Stimulated activated CD4-positive, alpha-beta T cell treated with anti-CD3 and anti-CD28 coated beads, Interleukin-4, amount 100 ng/mL, for 4 hours (primary cell): ENCODE measurements around the gene ANGPTL2.
"Not testable (repeated sequence)": the region's sequence is repeated elsewhere in the genome, so short reads cannot be mapped to it uniquely, and the experiment has no call there.

Experiments
- DNase-seq, 2 experiments: peaks; one replicate each; pipeline ENCODE4 v3.0.0-alpha.2; 2020

The ANGPTL2 gene, protein sequence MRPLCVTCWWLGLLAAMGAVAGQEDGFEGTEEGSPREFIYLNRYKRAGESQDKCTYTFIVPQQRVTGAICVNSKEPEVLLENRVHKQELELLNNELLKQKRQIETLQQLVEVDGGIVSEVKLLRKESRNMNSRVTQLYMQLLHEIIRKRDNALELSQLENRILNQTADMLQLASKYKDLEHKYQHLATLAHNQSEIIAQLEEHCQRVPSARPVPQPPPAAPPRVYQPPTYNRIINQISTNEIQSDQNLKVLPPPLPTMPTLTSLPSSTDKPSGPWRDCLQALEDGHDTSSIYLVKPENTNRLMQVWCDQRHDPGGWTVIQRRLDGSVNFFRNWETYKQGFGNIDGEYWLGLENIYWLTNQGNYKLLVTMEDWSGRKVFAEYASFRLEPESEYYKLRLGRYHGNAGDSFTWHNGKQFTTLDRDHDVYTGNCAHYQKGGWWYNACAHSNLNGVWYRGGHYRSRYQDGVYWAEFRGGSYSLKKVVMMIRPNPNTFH

GRCh38 chr9:127122176-127123063, at the start of gene ANGPTL2:
Gene ANGPTL2, minus strand, starts transcription at chr9:127122635. Its CDS starts 13,904 bp downstream, at chr9:127108731.
- no peak for DNase-seq

GRCh38 chr9:127171348-127171747, 48.9 kb upstream of the ANGPTL2 start:
- not testable (repeated sequence) for DNase-seq

DNA sequence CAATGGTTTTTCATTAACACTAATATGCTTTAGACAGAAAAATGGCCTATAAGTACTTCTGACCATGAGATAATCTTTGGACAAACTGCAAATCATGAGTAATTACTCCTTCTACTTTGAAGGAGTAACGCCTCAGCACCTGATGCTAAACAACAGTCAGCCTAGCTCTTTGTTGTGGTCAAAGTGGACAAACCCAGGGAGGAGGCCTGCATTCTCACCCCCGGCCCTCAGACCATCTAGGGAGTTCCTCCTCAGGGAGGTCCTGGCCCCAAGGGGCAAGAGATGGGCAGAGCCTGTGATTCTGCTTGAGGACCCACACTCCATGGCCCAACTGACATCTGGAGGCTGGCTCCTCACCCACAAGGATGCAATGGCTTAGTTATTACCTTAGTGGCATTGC, 48.2 kb upstream of the ANGPTL2 start:
- no peak for DNase-seq

DNA sequence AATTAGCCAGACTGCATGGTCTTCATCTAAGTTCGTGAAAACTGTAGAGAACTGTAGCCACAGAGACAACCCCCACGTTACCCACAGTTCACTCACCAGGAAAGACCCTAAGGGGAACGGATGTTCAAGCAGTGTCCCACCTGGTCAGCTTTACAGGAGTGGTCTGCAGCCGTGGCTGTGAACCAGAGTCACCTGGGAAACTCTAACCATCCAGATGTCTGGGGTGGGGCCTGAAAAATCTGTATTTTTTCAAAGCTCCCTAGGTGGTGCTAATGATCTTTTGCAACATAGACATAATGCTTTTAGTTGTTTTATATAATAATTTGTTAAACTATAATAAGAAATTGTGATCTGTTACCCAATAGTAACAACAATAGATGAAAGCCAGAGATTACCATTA, 47.7 kb upstream of the ANGPTL2 start:
- no peak for DNase-seq

DNA sequence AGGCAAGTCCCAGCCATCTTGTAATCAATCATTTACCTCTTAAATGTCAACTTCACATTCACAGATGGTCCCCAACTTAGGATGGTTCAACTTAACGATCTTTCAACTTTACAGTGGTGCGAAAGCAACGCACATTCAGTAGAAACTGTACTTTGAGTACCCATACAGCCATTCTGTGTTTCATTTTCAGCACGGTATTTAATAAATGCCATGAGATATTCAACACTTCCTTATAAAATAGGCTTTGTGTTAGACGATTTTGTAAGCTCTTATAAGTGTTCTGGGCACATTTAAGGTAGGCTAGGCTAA, 47.1 kb upstream of the ANGPTL2 start:
- no peak for DNase-seq

DNA sequence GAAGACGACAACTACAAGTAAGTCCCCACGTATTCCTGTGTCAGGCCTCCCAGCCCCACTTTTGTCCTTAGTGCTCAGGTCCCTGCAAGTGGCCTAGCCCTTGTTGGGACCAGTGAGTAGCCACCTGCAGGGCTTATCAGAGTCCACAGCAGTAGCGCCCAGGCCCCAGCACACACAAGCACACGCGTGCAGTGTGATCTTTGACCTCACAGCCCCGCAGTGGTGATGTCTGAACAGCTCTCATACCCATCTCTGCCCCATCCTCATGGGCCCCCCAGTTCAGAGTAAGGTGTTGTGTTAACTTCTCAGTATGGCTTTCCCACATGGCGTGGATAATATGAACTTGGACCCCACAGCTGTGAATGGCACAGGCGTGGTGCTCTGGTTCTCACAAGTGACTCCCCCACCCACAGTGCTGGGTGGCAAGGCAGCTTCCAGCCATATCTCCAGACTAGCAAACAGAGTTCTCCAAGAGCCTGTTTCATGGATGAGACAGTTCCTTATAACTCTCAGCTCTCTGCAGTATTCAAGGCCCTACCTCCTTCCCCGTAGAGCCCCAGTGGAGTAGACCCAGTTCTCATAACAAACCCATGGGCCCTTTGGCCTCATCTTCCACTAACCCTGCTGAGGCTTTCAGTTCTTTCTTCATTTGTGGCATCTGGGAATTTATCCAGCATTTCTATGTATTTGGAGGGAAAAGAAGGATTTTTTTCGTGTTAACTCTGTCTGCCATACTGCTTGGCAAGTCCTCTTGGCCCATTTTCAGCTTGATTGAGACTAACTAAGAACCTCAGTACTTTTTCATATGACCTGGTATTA, 46.5 kb upstream of the ANGPTL2 start:
- DNase-seq: no peak

DNA sequence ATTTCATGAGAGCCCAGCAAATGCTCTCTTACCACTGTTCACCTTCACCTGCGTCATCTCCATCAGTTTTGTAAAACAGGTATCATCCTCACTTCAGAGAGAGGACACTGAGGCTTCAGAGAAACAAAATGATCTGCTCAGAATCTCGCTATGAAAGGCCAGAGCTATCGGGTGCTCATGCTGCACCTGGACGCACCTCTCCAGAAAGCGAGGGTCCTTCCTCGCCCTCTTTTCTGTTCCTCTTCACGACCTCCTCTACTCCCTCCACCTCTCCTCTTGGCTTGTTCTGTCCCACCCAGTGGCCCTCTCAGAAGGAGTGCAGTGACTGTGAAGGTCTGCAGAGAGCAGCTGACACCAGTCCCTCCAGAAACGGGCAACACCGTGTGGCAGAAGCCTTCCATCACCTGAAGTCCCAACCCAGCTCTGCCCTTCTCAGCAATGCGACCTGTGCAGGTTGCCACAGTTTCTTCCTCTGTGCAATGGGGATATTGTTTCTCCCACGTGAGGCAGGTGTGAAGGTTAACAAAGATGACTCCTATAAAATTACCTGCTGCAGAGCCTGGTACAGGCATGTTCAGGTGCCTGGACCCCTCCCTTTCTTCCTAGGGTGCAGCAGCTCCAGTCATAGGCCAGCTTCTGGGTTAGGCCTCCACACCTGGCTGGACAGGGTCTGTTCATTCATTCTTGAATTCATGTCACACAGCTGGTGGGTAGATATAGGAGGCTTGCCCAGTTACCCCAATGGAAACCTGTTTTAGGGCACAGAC, 45.3 kb upstream of the ANGPTL2 start:
- DNase-seq: no peak

GRCh38 chr9:127166651-127167524, 44.5 kb upstream of the ANGPTL2 start:
- no peak for DNase-seq

- DNase-seq: no peak
Measured at GRCh38 chr9:127166111-127166510, 43.7 kb upstream of the ANGPTL2 start.

- DNase-seq: no peak
Measured at GRCh38 chr9:127165116-127165515, 42.7 kb upstream of the ANGPTL2 start.

DNA sequence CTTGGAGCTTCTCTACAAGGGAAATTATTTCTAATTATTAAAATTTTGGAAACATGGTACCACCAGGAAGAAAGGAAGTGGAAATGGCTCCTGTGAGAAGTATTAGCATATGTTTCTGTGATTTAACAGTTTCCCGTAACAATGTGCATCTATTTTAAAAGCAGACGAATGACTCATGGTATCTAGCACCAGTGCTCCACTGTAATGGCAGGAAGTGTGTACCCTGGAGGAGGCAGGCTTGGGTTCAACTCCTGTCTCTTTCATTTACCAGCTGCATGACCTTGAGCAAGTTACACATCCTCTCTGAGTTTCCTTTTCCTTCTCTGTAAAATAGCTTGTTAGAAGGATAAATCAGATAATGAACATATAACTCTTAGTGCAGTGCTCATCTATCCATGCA, 41.0 kb upstream of the ANGPTL2 start:
- peak in 1 of 2 experiments; percentile 17 for DNase-seq

- no peak for DNase-seq
Measured at GRCh38 chr9:127162864-127163365, 40.5 kb upstream of the ANGPTL2 start.

DNA sequence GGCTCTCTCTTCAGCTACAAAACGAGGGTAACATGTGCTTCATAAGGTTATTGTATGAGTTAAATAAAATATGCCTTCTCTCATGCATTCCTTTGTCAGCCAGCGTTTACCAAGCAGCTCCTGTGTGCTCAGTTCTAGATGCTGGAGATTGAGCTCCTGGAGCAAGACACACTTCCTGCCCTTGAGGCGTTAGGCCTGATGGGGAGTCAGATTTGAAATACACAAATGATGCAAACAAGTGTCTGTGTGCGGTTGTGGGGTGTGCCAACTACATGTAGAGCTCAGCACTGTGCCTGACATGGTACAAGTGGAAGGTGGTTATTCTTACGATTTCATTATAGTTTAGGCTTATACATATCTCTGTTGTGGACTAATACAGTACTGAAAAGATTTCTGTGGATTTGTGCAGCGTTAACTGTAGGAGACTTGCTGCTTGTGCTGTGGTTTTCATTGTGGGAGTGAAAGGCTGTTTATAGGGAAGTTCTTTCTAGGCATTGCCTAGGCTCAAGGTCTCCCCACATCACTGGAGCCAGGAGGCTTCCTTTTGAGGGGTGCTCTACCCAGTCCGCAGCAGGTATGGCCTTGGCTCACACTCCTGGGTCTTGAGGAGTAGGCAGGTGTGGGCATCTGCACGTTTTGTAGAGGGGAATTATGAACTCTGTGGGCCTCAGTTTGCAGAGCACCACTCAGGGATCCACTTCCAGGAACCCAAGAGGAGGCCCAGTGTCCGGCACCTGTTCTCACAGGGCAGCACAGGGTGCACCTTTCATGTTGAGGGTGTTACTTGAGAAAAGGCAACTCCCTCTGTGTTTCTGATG, 39.8 kb upstream of the ANGPTL2 start:
- no peak for DNase-seq

DNA sequence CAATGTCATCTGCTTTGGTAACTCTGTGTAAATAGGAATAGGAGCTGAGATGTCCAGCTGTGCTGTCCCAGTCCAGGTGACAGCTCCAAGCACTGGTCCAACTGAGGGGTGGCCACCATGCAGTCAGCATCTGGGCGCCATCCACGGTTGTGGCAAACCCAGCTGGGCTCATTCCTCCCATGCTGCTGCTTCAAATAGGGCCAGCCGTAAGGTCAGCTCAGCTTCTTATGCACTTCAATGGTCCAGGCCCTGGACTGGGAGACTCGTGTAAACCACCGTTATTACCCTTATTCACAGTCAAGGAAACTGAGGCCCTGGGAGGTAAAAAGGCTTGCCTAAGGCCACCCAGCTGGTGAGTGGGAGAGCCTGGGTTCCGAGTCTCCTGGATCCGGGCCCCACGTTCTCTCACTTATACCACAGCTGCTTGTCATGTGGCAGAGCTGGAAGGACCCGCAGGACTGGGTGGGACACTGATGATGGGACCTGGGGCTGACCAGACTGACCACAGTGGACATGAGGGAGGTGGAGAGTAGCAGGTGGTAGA, 38.7 kb upstream of the ANGPTL2 start:
- DNase-seq: no peak

- no peak for DNase-seq
Measured at GRCh38 chr9:127159949-127160610, 37.6 kb upstream of the ANGPTL2 start.

GRCh38 chr9:127159325-127159801, 36.9 kb upstream of the ANGPTL2 start:
- no peak for DNase-seq

- no peak for DNase-seq
Measured at GRCh38 chr9:127158786-127159324, 36.4 kb upstream of the ANGPTL2 start.

DNA sequence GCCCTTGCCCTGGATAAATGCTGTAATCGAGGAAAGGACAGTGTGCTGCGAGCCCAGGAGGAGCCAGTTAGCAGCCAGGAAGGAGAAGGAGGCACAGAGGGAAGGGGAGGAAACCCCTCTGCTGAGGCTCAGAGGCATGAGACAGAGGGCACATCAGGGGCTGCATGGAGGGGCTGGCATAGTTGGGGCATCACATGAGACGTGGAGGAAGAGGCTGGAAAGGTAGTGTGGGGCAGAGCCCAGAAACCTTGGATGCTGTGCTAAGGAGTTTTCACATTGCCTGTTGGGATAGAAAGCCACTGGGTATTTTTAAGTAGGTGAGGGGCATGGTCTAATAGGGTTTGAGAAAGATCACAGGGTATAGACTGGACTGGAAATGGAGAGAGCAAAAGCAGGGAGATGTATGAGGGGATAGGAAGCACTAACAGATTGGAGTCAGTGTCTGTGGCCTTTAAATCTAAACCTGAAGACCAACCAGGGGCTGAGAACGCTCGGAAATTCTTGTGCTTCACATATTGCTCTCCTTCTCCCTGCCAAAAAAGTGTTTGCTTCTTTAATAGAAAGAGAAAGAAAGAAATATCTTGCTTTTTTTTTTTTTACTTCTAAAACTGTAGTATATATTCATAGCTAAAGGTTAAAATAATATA, 33.0 kb upstream of the ANGPTL2 start:
- no peak for DNase-seq
